Central memory CD4-positive, alpha-beta T cell (primary cell): ENCODE measurements around the gene CHD9.
"Not testable (repeated sequence)": the region's sequence is repeated elsewhere in the genome, so short reads cannot be mapped to it uniquely, and the experiment has no call there.

Source experiments
- DNase-seq: peaks from one replicate; pipeline ENCODE4 v3.0.0; 2022

The CHD9 gene

GRCh38 chr16:53290520-53290919 lies 235.7 kb downstream of the CHD9 start:
- DNase-seq: no peak

DNA sequence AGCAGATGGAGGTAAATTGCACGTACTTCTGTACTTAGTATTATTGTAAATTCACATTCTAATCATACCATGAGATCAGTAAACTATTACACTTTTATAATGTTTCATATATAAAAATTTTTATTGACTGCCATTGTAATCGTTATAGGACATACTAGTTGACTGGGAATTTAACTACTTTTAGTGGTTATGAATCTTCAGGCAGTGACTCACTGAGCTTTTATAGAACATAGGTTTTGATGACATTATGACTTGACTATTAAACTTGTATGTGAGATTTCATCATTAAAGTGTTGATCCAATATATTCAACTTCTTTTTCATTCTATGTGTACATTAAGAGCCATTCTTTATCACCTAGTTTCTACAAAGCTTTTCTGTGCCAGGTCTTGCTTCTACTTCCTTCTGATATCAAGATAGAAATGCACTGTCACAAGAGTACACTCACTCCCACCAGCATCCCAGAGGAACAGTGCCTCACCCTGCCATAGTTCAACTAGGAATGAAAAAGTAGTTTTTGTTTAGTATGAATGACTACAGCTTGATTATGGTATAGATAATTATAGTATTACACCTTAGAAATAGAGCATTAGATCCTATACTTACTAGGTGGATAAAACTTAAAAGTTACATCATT lies 237.1 kb downstream of the CHD9 start:
- DNase-seq: no peak

DNA sequence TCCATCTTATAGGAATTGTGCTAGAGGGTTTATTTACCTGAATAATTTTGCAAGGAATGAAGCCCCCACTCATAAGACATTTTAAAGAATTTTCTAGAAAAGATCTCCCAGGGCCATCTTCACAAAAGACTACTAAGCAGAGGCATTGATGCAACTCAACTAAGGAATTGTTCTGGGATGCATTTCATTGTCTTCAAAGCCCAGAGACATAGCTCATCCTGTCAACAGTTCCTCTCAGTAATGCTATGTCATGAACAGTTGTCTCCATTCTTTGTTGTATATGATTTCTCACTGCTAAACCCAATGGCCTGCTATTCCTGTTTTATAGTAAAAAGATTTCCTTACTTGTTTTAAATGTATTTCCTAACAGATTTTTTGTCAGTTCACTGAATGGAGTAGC lies 242.7 kb downstream of the CHD9 start:
- DNase-seq: no peak

- DNase-seq: no peak
Observed at GRCh38 chr16:53304334-53304733, 249.5 kb downstream of the CHD9 start.

DNA sequence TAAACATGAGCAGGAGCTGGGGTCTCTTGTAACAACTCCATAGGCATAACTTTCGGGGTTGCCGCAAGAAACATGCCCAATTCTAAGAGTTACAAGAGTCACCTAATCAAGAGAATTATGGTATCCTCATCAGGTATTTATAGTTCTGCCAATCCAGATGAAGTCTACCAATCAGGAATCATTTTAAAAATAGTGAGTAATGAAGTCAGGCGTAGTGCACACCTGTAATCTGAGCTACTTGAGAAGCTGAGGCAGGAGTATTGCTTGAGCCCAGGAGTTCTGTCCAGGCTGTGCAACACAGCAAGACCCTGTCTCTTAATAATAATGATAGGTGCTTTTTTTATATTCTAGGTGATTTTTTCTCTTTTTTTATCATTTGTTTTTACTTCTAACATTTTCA lies 251.0 kb downstream of the CHD9 start:
- no peak for DNase-seq

- no peak for DNase-seq
Observed at GRCh38 chr16:53309457-53309856, 254.7 kb downstream of the CHD9 start.

- no peak for DNase-seq
Observed at GRCh38 chr16:53320992-53321391, 266.2 kb downstream of the CHD9 start.

- DNase-seq: no peak
Observed at GRCh38 chr16:53323924-53324323, 269.1 kb downstream of the CHD9 start.

DNA sequence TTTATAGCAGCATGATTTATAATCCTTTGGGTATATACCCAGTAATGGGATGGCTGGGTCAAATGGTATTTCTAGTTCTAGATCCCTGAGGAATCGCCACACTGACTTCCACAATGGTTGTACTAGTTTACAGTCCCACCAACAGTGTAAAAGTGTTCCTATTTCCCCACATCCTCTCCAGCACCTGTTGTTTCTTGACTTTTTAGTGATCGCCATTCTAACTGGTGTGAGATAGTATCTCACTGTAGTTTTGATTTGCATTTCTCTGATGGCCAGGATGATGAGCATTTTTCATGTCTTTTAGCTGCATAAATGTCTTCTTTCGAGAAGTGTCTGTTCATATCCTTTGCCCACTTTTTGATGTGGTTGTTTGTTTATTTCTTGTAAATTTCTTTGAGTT lies 276.2 kb downstream of the CHD9 start:
- not testable (repeated sequence) for DNase-seq

DNA sequence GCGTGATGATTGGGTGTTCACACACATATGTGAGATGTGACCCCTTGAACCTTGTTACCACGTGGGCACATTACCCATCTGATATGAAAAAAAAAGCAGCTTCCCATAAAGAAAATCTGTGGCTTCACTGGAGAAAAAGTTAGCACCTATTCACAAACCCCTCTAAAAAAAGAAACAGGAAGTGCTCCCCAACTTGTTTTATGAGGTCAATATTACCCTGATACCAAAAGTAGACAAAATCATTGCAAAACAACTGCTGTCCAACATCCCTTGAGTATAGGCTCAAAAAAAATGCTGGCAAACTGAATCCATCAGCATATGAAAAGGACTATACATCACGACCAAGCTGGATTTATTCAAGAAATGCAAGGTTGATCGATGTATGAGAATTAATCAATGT lies 279.8 kb downstream of the CHD9 start:
- no peak for DNase-seq

GRCh38 chr16:53337294-53337693 lies 282.5 kb downstream of the CHD9 start:
- no peak for DNase-seq

DNA sequence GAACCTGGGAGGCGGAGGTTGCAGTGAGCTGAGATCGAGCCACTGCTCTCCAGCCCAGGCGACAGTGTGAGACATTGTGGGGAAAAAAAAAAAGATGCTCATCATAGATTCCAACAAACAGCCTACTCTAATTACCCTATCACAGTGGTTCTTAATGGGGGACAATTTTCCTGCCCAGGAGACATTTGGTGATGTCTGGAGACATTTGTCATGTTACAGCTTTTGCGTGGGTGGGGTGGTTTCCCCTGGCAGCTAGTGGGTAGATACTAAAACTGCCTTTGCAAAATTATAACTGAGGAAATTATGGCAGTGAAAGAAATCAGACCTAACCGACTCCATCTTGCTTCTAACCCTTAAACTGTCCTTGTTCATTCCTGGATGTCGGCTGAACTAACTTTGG lies 287.0 kb downstream of the CHD9 start:
- no peak for DNase-seq

DNA sequence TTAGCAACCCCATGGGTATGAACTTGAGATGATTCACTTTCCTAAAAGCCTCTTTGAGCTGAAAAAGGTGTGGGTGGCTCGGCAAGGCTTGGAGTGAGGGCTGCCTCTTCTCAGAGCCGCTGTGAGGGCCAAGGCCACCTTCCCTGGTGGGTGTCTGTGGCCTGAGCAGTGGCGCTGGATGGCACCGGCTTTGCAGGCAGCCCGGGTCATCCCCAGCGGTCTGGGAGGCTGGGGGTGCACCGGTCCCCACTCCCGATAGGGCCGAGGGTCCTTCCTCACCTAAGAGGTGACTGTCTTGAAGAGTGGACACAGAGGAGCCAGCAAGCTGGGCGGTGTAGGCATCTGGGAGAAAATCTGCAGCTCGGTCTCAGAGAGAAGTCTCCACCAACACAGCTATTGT lies 300.3 kb downstream of the CHD9 start:
- no peak for DNase-seq

- no peak for DNase-seq
Observed at GRCh38 chr16:53356478-53357207, 301.9 kb downstream of the CHD9 start.

DNA sequence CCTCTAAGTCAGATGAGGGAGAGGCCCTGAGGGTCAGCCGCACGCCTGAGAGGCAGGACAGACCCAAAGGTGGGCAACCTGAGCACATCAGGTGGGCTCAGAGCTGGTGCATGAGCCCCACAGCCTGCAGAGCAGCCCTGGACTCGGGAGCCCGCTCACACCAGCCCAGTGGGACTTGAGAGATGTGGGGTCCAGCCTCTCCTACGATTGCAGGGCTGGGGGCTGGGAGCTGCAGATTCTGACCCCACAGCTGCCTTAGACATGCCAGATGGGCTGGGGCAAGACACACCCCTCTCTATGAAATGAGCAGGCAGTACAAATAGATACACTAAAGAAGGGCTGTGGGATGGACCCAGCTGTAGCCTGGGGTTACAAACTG lies 302.4 kb downstream of the CHD9 start:
- DNase-seq: no peak

DNA sequence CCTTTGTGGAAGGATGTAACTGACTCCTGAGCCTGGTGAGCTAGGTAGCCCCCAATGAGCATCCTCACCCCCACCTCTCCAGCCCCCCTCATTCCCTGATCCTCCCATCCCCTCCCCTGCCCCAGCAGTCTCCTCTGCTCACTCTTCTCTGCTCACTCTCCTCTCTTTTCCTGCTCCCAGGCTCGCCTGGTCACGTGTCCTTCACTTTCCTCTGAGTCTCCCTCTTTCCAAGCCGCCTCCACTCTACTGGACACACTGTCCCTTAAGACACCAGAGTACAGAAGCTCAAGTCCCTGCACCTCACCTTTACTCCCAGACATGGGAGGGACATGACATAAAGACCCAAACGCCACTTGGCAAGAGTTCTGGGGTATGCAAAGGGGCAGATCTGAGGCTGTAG lies 303.2 kb downstream of the CHD9 start:
- no peak for DNase-seq

DNA sequence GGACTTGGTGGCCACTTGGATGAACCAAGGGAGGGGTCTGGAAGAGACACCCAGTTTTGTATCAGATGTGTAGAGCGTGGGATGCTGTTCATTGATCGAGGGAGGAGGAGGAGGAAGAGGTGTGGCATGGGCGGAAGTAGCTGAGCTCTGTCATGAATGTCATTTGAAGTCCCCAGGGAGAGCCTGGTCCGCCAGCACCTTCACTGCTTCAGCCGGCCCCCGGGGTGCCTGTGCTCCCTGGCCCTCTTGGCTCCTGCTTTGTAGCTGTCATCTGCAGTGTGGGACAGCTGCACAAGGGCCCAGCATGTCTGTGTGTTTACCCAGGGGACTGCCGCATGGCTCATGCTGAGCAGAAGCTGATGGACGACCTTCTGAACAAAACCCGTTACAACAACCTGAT lies 304.1 kb downstream of the CHD9 start:
- no peak for DNase-seq

DNA sequence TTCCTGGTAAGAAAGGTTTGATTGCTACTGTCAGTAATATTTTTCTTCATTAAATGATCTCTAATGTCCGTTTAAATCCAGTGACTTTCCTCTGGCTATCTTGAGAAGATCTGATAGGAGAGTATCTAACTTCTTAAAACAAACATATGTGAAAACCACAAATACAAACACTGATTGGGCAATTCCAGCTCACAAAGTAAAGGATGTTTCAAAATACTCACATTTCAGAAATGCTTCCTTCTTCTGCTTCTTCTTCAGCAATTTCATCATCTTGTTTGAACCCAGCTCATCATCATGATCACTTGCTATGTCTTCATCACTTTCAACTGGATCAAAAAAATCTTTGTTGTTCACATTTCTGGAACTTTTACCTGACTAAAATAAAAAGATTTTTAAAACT lies 315.1 kb downstream of the CHD9 start:
- DNase-seq: no peak

GRCh38 chr16:53370827-53371226 lies 316.0 kb downstream of the CHD9 start:
- DNase-seq: no peak

- DNase-seq: peak; percentile 81
Observed at GRCh38 chr16:53372992-53373871, 318.4 kb downstream of the CHD9 start.

GRCh38 chr16:53374800-53375199 lies 320.0 kb downstream of the CHD9 start:
- DNase-seq: peak; percentile 14

DNA sequence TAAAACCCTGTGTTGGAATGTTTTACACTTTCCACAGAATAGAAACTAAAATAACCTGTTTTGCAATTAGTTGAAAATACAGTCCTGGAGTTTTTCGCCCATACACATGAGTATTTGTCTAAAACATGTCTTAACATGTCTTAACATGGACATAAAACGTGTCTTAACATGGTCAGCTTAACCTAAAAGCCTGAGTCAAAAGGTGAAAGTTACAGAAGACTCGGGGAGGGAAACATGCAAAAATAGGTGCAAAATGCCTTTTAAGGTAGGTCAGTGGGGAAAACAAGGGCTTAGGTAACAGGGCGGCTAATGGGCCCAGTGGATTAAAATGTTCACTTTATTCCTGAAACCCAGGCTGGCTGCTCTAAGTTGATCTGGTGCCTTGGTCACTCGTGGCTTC lies 323.3 kb downstream of the CHD9 start:
- DNase-seq: no peak
